ENCODE data around the gene SMYD3. TPM values are rescaled to one million over a fixed set of nuclear protein-coding genes. Genes with fewer than 3 reads are reported as not detected.

The SMYD3 gene
- total and polyA plus RNA-seq, 10 of the 15 experiments (the other 5 are each of a cell fraction or from before 2014, with no cell fraction given) = 18.3 to 54.0 (median 24.8) TPM

- TF ChIP-seq, protein P1, sequence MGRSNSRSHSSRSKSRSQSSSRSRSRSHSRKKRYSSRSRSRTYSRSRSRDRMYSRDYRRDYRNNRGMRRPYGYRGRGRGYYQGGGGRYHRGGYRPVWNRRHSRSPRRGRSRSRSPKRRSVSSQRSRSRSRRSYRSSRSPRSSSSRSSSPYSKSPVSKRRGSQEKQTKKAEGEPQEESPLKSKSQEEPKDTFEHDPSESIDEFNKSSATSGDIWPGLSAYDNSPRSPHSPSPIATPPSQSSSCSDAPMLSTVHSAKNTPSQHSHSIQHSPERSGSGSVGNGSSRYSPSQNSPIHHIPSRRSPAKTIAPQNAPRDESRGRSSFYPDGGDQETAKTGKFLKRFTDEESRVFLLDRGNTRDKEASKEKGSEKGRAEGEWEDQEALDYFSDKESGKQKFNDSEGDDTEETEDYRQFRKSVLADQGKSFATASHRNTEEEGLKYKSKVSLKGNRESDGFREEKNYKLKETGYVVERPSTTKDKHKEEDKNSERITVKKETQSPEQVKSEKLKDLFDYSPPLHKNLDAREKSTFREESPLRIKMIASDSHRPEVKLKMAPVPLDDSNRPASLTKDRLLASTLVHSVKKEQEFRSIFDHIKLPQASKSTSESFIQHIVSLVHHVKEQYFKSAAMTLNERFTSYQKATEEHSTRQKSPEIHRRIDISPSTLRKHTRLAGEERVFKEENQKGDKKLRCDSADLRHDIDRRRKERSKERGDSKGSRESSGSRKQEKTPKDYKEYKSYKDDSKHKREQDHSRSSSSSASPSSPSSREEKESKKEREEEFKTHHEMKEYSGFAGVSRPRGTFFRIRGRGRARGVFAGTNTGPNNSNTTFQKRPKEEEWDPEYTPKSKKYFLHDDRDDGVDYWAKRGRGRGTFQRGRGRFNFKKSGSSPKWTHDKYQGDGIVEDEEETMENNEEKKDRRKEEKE (IDR thresholded peaks at IDR 0.05) = no peak
- peak; percentile 41; the same call in 1 of the 2 replicates for TF ChIP-seq FOXM1 (IDR thresholded peaks at IDR 0.05; ENCODE audit: low read depth, low read length)
- TF ChIP-seq RFX5 (IDR thresholded peaks at IDR 0.05; ENCODE audit: low read depth, low read length) = no peak
- TF ChIP-seq ETV6 (conservative IDR thresholded peaks at IDR 0.05 in 1 of 2, IDR thresholded peaks at IDR 0.05 in 1 of 2; ENCODE audit: borderline replicate concordance in 1 of 2, low read depth in 1 of 2) = no peak
- peak; percentile 57; the same call in 1 of the 2 replicates for TF ChIP-seq ZBED1 (IDR thresholded peaks at IDR 0.05; ENCODE audit: borderline replicate concordance)
- no peak for TF ChIP-seq SUPT20H (IDR thresholded peaks at IDR 0.05; ENCODE audit: borderline replicate concordance, control insufficient read depth, low read depth, low read length)
- no peak for TF ChIP-seq TCF3 (IDR thresholded peaks at IDR 0.05; ENCODE audit: borderline replicate concordance, insufficient read depth, low read depth, low read length)
- TF ChIP-seq RB1 (IDR thresholded peaks at IDR 0.05; ENCODE audit: borderline replicate concordance) = no peak
- no peak for TF ChIP-seq CEBPB (IDR thresholded peaks at IDR 0.05; ENCODE audit: borderline replicate concordance in 1 of 2, low read depth in 2 of 2, low read length in 2 of 2)
- TF ChIP-seq, protein P2, sequence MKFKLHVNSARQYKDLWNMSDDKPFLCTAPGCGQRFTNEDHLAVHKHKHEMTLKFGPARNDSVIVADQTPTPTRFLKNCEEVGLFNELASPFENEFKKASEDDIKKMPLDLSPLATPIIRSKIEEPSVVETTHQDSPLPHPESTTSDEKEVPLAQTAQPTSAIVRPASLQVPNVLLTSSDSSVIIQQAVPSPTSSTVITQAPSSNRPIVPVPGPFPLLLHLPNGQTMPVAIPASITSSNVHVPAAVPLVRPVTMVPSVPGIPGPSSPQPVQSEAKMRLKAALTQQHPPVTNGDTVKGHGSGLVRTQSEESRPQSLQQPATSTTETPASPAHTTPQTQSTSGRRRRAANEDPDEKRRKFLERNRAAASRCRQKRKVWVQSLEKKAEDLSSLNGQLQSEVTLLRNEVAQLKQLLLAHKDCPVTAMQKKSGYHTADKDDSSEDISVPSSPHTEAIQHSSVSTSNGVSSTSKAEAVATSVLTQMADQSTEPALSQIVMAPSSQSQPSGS (IDR thresholded peaks at IDR 0.05; ENCODE audit: low read length) = peak; percentile 59; the same call in 1 of the 2 replicates
- peak; percentile 90 for TF ChIP-seq JUNB (IDR thresholded peaks at IDR 0.05)
- TF ChIP-seq PAX8 (IDR thresholded peaks at IDR 0.05) = no peak
- TF ChIP-seq, protein P3, sequence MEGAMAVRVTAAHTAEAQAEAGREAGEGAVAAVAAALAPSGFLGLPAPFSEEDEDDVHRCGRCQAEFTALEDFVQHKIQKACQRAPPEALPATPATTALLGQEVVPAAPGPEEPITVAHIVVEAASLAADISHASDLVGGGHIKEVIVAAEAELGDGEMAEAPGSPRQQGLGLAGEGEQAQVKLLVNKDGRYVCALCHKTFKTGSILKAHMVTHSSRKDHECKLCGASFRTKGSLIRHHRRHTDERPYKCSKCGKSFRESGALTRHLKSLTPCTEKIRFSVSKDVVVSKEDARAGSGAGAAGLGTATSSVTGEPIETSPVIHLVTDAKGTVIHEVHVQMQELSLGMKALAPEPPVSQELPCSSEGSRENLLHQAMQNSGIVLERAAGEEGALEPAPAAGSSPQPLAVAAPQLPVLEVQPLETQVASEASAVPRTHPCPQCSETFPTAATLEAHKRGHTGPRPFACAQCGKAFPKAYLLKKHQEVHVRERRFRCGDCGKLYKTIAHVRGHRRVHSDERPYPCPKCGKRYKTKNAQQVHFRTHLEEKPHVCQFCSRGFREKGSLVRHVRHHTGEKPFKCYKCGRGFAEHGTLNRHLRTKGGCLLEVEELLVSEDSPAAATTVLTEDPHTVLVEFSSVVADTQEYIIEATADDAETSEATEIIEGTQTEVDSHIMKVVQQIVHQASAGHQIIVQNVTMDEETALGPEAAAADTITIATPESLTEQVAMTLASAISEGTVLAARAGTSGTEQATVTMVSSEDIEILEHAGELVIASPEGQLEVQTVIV (IDR thresholded peaks at IDR 0.05; ENCODE audit: borderline replicate concordance, partially characterized antibody) = no peak
- peak; percentile 43; the same call in 1 of the 2 replicates for TF ChIP-seq MEF2A (IDR thresholded peaks at IDR 0.05; ENCODE audit: insufficient read depth, low read depth, low read length)
- TF ChIP-seq BRCA1 (IDR thresholded peaks at IDR 0.05; ENCODE audit: low read depth, low read length) = no peak
- TF ChIP-seq RUNX3 (IDR thresholded peaks at IDR 0.05; ENCODE audit: low read length) = peak; percentile 70; the same call in 1 of the 2 replicates
- TF ChIP-seq KLF5 (IDR thresholded peaks at IDR 0.05; ENCODE audit: partially characterized antibody) = no peak
- peak; percentile 66 for TF ChIP-seq CREM (IDR thresholded peaks at IDR 0.05; ENCODE audit: low read depth)
- no peak for TF ChIP-seq ZSCAN29 (IDR thresholded peaks at IDR 0.05)
- TF ChIP-seq KDM1A (IDR thresholded peaks at IDR 0.05; ENCODE audit: borderline replicate concordance) = no peak
- TF ChIP-seq POLR2AphosphoS2 (IDR thresholded peaks at IDR 0.05; ENCODE audit: low read depth, low read length) = no peak
Observed at GRCh38 chr1:246338546-246338945, 168.5 kb downstream of the SMYD3 start (continued).
